CD4-positive, alpha-beta T cell treated with Interleukin-15 for 4 hours (primary cell): ENCODE data around the gene F7.
"Not testable (repeated sequence)": the region's sequence is repeated elsewhere in the genome, so short reads cannot be mapped to it uniquely, and the experiment has no call there.

ENCODE experiments used
- DNase-seq: peaks from one replicate; pipeline ENCODE4 v3.0.0-alpha.2; 2020; ENCODE audit warnings: low spot score

F7 gene

DNA sequence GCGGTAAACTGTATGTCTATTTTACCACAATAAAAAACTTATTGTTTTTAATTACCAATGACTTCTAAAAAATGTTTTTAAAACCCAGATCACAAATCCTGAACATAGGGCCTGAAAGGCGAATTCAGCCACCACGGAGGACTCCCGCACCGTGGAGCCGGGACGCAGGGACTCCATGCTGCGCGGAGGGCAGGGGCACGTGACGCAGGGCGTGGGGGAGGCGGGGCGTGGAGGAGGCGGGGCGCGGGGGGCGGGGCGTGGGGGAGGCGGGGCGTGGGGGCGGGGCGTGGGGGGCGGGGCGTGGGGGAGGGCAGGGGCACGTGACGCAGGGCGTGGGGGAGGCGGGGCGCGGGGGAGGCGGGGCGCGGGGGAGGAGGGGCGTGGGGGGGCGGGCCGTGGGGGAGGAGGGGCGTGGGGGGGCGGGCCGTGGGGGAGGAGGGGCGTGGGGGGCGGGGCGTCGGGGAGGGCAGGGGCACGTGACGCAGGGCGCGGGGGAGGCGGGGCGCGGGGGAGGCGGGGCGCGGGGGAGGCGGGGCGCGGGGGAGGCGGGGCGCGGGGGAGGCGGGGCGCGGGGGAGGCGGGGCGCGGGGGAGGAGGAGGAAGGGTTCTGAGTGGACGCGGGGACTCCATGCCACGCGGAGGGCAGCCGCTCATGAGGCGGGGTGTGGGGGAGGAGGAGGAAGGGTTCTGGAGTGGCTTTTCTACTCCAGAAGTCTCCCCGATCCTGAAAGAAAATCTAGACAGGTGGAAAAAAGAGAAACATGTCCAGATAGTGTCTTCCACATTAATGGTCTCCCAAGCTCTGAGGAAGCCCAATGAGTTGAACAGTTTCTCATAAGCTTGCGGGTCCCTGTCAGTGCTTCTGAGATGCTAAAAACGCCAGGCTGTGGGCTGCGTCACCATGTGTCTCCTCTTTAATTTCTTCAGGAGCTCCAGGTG, 48.5 kb downstream of the F7 start:
- peak; percentile 54 for DNase-seq

GRCh38 chr13:113155201-113155600, 49.6 kb downstream of the F7 start:
- DNase-seq = no peak

GRCh38 chr13:113155982-113156655, 50.5 kb downstream of the F7 start:
- DNase-seq = no peak

GRCh38 chr13:113157206-113157928, 51.8 kb downstream of the F7 start:
- DNase-seq = no peak

DNA sequence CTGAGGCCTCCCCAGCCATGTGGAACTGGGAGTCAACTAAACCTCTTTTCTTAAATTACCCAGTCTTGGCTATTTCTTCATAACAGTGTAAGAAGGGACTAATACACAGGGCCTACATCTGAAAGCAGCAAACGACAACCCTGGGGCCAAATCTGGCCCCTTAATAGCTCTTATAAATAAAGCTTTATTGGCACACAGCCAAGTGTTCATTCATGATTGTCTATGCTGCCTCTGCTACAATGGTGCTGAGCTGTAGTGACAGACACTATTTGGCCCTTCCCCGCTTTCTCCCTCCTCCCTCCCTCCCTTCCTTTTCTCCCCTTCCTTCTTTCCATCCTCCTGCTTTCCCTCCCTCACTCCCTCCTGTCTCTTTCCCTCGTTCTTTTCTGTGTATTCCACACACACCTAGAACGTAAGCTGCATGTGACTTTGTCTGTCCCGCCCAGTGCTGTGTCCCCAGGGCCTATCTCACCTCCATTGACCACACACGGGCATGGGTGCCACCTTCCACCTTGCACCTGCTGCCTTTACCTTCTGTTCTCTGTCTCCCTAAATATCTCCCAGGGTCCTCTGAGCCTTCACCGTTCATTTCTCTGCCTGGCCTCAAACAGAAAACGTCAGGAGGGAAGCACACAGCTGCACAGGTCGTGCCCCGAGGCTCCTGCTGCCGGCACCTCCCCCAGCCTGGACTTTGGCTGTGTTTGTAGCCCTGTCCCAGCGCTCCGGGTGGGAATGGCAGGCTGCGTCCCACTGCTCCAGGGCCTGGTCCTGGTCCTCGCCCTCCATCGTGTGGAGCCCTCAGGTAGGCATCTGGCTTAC, 52.5 kb downstream of the F7 start, which contains the start of gene PROZ:
TSS of gene PROZ (plus strand) at position 720 of the 819 bp plus-strand sequence. CDS start at position 733, 13 bp downstream.
- no peak for DNase-seq

GRCh38 chr13:113158946-113159345, 53.4 kb downstream of the F7 start:
- DNase-seq = no peak

- DNase-seq = no peak
Observed at GRCh38 chr13:113159701-113160100, 54.1 kb downstream of the F7 start.

DNA sequence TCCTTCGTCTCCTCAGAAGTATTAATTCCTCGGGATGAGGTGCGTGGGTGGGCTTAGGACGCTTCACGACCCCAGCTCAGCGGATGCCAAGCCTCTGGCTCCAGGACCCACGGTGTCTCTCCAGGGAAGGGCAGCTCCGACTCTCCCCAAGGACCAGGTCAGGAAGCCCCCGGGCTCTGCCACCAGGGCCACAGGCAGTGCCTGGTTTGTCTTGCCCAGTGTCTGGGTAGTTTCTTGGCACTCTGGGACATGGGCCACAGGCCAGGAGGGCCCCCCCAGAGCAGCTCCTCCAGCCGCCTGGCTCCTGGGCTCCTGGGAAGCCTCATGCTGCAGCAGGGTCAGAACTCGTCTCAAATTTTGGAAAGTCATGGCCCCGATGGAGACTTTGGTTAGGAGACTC, 55.4 kb downstream of the F7 start:
- no peak for DNase-seq

DNA sequence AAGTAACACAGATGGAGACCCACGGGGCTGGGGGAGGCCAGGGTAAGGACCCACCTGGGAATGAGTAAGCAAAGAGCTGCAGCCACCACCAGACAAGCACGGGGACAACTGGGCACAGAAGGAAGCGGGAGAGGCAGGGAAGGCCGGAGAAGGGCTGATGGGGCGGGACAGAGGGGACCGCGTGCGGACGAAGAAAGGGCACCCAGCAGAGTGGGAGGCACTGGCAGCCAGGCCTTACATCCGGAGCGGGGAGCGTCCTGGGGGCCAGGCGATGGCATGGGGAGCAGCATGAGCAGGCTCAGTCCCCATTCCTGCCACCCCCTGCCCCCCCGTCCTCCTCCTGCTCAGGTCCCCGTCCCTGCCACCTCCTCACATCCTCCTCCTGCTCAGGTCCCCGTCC, 55.8 kb downstream of the F7 start:
- no peak for DNase-seq

- not testable (repeated sequence) for DNase-seq
Observed at GRCh38 chr13:113161975-113162374, 56.4 kb downstream of the F7 start.

- no peak for DNase-seq
Observed at GRCh38 chr13:113162783-113163685, 57.4 kb downstream of the F7 start.

DNA sequence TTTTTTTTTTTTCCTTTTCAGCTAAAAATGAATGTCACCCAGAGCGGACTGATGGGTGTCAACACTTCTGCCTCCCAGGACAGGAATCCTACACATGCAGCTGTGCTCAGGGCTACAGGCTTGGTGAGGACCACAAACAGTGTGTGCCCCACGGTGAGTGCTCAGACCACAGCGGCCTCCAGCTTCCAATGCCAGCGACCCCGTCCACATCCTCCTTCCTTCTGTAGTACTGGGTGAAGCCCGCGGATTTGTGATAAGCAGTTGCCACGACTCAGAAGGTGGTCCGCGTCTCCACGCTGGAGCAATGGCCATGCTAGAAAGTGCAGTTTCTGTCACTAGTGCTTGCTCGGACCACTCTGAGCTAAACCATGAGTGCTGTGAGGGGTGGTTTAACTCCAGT, 58.9 kb downstream of the F7 start:
- no peak for DNase-seq

- no peak for DNase-seq
Observed at GRCh38 chr13:113166266-113166665, 60.7 kb downstream of the F7 start.

DNA sequence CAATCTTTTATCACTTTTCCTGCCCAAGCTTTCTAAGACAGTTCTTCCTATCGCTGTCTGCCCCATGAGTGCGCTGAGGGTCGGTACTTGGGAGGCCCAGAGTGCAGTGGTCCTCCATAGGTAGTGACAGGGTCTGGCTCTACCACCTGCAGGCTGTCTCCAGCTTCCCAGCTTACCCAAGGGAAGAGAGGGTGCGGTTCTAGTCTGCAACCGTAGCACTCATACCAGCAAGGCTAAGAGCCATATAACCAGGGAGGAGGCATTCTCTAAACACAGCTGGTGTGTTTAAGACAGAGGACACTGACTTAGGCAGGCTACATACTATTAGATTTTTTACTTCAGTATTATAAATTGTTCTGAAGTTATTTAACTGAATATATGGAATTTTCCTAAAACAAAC, 61.1 kb downstream of the F7 start:
- DNase-seq = no peak

DNA sequence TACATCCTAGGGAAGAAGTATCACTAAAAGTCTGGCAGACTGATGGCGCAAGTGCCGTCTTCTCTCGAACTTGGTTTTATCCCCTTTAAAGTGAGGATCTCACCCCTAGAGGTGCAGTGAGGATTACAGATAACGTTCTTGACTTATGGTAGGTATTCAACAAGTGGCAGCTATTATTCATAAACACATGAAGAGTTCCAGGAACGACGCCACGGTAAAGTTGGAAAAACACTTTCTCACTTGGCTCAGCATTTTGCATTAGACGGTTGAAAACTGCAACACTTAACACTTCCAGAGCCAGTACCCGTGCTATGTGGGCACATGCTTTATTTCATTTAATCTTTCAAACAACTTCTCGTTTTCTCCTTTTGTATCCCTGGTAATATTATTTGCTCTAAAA, 61.6 kb downstream of the F7 start:
- DNase-seq = no peak

DNA sequence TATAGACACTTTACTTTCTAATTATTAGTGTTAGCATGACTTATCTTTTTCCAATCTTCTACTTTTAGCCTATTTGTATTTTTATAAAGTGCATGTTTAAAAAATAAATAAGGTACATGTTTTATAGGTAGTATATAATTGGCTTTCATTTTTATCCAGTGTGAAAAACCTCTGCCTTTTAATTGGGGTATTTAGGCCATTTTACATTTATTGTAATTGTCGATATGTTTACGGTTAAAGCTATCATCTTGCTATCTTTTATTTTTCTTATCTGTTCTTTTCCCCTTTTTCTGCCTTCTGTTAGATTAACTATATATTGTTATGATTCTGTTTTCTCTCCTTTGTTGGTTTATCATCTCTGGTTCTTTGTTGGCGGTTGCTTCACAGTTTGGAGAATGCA, 62.0 kb downstream of the F7 start:
- DNase-seq = no peak

DNA sequence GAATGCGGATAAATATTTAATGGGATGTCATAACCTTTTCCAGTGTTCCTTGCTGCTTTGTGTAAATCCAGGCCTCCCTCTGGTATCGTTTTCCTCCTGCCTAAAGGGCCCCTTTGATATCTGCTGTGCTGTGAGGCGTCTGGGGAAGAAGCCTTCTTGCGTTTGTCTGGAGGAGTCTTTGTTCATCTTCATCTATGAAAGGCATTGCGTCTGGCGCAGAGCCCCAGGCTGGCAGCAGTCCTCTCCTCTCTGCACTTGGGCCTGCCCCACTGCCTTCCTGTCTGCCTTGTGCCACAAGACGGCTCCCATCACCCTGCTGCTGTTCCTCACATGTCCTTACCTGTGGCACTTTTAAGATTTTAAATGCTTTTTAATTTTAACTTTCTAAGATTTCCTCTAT, 62.6 kb downstream of the F7 start:
- no peak for DNase-seq

DNA sequence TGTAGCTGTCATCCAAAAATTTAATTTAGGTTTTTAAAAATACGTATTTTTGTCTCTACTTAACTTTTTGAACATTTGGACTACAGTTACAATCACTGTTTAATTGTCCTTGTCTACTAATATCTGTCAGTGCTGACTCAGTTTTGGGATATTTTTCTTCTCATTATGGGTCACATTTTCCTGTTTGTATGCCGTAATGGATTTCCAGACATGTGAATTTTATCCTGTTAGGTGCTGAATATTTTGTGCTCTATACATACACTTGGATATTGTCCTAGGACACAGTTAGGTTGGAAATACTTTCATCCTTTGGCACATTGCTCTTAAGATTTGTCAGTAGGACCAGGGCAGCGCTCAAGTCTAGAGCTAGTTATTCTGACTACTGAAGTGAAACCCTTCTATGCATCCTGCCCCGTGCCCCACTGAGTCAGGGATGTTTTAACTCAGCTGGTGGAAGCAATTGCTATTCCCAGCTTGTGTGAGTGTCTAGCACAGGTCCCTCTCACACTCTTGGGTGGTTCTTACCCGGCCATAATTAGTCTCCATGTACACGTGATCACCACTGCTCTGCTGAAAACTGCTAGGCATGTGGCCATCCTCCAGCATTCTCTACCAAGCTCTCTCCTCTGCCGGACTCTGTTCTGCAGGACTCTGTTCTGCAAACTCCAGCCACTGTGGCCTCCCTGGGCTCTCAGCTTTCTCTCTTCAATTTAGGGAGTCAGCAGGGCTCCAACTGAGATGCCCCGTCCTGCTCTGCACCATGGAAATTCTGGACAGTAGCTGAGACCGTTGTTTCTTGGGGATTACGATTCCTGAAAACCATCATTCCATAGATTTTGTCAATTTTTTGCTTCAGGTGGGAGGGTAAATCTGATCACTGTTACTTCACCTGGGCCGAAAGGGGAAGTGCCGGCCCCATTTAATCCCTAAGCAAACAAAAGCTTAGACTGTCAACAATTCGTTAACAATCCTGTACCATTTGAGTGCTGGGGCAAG, 64.0 kb downstream of the F7 start:
- no peak for DNase-seq
